HepG2 (cell line): Measurements from ENCODE around the gene UBE2I. TPM values are rescaled to one million over a fixed set of nuclear protein-coding genes. Genes with fewer than 3 reads are reported as not detected.

Experiments used
- HMGXB4 ChIP-seq, 2 experiments: sonication (generic) in 1 of 2; formaldehyde crosslinking in 1 of 2; IDR thresholded peaks; 2 replicates each; pipeline versions ENCODE4 v1.4.0 to v1.6.1; 2018 to 2020; ENCODE audit warnings: missing genetic modification reagents in 2 of 2, borderline replicate concordance in 1 of 2, low read depth in 1 of 2, mild to moderate bottlenecking in 1 of 2, missing biosample characterization in 1 of 2
- HOXA5 ChIP-seq: sonication (generic); formaldehyde crosslinking; IDR thresholded peaks from 2 replicates; pipeline ENCODE4 v1.4.0; 2020; ENCODE audit warnings: missing genetic modification reagents
- ISX ChIP-seq: sonication (generic); formaldehyde crosslinking; conservative IDR thresholded peaks from 2 replicates; pipeline ENCODE4 v1.5.0; 2020; ENCODE audit warnings: missing genetic modification reagents
- KMT2B ChIP-seq: IDR thresholded peaks from 2 replicates; pipeline ENCODE4 v1.6.1; 2016; ENCODE audit warnings: missing genetic modification reagents, missing compliant biosample characterization
- MED8 ChIP-seq: sonication (generic); formaldehyde crosslinking; IDR thresholded peaks from 2 replicates; pipeline ENCODE4 v1.8.1; 2023; ENCODE audit warnings: mild to moderate bottlenecking, missing genetic modification reagents; ENCODE audit not compliant: insufficient replicate concordance
- NCOR1 ChIP-seq: fragments of 200-600 bp; sonication (generic); IDR thresholded peaks from 2 replicates; pipeline ENCODE4 v1.7.0; 2017; ENCODE audit warnings: antibody characterized with exemption, low read length, borderline replicate concordance
- NFATC3 ChIP-seq: sonication (generic); formaldehyde crosslinking; IDR thresholded peaks from 2 replicates; pipeline ENCODE4 v1.5.1; 2020; ENCODE audit warnings: mild to moderate bottlenecking, missing genetic modification reagents
- NR2F2 ChIP-seq: IDR thresholded peaks from 2 replicates; pipeline ENCODE4 v1.6.1; 2012; ENCODE audit warnings: low read depth, inconsistent platforms, borderline replicate concordance
- POLR2AphosphoS2 ChIP-seq: IDR thresholded peaks from 2 replicates; pipeline ENCODE4 v1.6.1; 2011; ENCODE audit warnings: low read depth, low read length, improper control_type of control experiment
- TRIM24 ChIP-seq: sonication (generic); formaldehyde crosslinking; IDR thresholded peaks from 2 replicates; pipeline ENCODE4 v1.8.0; 2022; ENCODE audit warnings: mild to moderate bottlenecking, missing genetic modification reagents
- ZC3H4 ChIP-seq: sonication (generic); formaldehyde crosslinking; IDR thresholded peaks from 2 replicates; pipeline ENCODE4 v1.4.0; 2020; ENCODE audit warnings: missing genetic modification reagents, borderline replicate concordance
- ZFAT ChIP-seq: sonication (generic); formaldehyde crosslinking; conservative IDR thresholded peaks from 2 replicates; pipeline ENCODE4 v1.8.1; 2023; ENCODE audit warnings: missing genetic modification reagents, inconsistent platforms
- ZFP82 ChIP-seq: sonication (generic); formaldehyde crosslinking; IDR thresholded peaks from 2 replicates; pipeline ENCODE4 v1.5.1; 2020; ENCODE audit warnings: mild to moderate bottlenecking, missing genetic modification reagents, borderline replicate concordance
- ZNF326 ChIP-seq: sonication (generic); formaldehyde crosslinking; IDR thresholded peaks from 2 replicates; pipeline ENCODE4 v1.4.0; 2020; ENCODE audit warnings: missing genetic modification reagents, borderline replicate concordance
- ZNF530 ChIP-seq: sonication (generic); formaldehyde crosslinking; IDR thresholded peaks from 2 replicates; pipeline ENCODE4 v1.5.0; 2020; ENCODE audit warnings: low read depth, mild to moderate bottlenecking, missing genetic modification reagents
- ZSCAN9 ChIP-seq: IDR thresholded peaks from 2 replicates; pipeline ENCODE4 v1.6.1; 2016; ENCODE audit warnings: borderline replicate concordance
- polyA plus RNA-seq, 8 experiments: library from polyadenylated mRNA; depleted of rRNA in 3 of 8; stranded (reverse) in 7 of 8; unstranded in 1 of 8; fragments of >200 nt; fragmentation: Illumina TruSeq in 4 of 8; extraction: Trizol in 4 of 8; gene quantifications; 2 replicates each; pipeline versions ENCODE4 v1.2.1 to v1.2.3, GENCODE V29; 2011 to 2016; ENCODE audit warnings: low read depth in 4 of 8, missing spikeins in 1 of 8, mixed read lengths in 1 of 8; ENCODE audit not compliant: insufficient read depth in 1 of 8
- total RNA-seq, 5 experiments: library from RNA; depleted of rRNA; stranded (reverse); fragments of >200 nt; fragmentation: Illumina TruSeq; extraction: Trizol; gene quantifications; 2 replicates each; pipeline ENCODE4 v1.2.3, GENCODE V29; 2016; ENCODE audit warnings: low read depth in 1 of 5
- TF ChIP-seq, protein P1 (sequence below), 2 experiments: sonication (generic) in 1 of 2; formaldehyde crosslinking in 1 of 2; IDR thresholded peaks; 2 replicates each; pipeline versions ENCODE4 v1.5.1 to v1.6.1; 2011 to 2020; ENCODE audit warnings: borderline replicate concordance in 1 of 2, low read depth in 1 of 2, low read length in 1 of 2, mild to moderate bottlenecking in 1 of 2, missing genetic modification reagents in 1 of 2, moderate library complexity in 1 of 2

The UBE2I gene
- total and polyA plus RNA-seq, 2 of the 13 experiments (the other 11 are each of a cell fraction or from before 2014, with no cell fraction given): 75.8 to 98.9 TPM

DNA sequence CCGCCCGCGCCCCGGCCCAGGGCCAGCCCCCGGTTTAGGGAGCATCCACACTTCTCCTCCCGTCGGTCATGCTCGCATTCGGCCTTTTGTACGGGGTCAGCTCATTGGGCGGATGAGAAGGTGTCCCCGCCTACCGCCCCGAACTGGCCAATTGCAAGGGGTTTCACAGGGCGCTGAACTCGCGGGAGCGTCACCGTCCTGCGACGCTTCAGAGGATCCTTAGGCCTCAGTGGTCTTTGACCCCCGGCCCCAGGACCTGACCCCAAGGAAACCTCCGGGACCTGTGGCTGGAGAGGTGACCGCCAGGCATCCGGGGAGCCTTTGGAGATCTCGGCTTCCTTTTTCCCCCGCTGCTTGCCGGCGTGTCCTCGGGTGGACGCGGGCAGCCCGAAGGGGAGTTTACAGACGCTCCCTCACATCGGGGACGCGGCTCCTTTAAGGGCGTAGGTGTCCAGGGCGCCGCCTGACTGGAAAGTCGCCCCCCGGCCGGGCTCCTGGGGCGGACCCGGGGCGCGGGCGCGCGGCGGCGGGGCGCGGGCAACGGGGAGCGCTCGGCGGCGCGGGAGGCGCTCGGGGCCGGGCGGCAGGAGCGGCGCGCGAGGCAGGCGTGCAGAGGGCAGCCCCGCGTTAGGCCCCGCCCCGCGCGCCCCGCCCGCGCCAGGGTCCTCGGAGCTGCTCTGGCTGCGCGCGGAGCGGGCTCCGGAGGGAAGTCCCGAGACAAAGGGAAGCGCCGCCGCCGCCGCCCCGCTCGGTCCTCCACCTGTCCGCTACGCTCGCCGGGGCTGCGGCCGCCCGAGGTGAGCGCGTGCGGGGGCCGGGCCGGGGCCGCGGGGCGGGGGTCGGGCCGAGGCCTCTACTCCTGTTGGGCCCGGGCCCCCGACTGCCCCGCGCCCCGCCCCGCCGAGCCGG lies at the start of gene UBE2I (continued):
- TF ChIP-seq, protein P1, sequence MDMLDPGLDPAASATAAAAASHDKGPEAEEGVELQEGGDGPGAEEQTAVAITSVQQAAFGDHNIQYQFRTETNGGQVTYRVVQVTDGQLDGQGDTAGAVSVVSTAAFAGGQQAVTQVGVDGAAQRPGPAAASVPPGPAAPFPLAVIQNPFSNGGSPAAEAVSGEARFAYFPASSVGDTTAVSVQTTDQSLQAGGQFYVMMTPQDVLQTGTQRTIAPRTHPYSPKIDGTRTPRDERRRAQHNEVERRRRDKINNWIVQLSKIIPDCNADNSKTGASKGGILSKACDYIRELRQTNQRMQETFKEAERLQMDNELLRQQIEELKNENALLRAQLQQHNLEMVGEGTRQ (IDR thresholded peaks at IDR 0.05; ENCODE audit: low read depth, low read length): no peak
- TF ChIP-seq, protein P1 (CRISPR knock-in tag; IDR thresholded peaks at IDR 0.05; ENCODE audit: borderline replicate concordance): no peak
- no peak for TF ChIP-seq TRIM24
- TF ChIP-seq HMGXB4 (CRISPR knock-in tag; IDR thresholded peaks at IDR 0.05; ENCODE audit: borderline replicate concordance in 1 of 2, low read depth in 1 of 2): peak; percentile 67 to 69; a peak in 2 of 4 replicates
- peak; percentile 80; the same call in 1 of the 2 replicates for TF ChIP-seq ZNF530 (CRISPR knock-in tag)
- TF ChIP-seq MED8: no peak
- TF ChIP-seq ZC3H4 (CRISPR knock-in tag): 0 out of 2 replicates have a peak, but pooled peaks have one; percentile 32
- TF ChIP-seq POLR2AphosphoS2: no peak
- TF ChIP-seq NR2F2: peak; percentile 27; the same call in 1 of the 2 replicates
- peak; percentile 66; the same call in 1 of the 2 replicates for TF ChIP-seq ZSCAN9
- TF ChIP-seq NCOR1: peak; percentile 40; the same call in 1 of the 2 replicates
- TF ChIP-seq ZFAT (CRISPR knock-in tag): no peak
- peak; percentile 89 for TF ChIP-seq ISX (CRISPR knock-in tag)
- TF ChIP-seq ZNF326 (CRISPR knock-in tag): no peak
- TF ChIP-seq HOXA5 (CRISPR knock-in tag): peak; percentile 40; the same call in 1 of the 2 replicates
- TF ChIP-seq ZFP82 (CRISPR knock-in tag): peak; percentile 66; the same call in 1 of the 2 replicates
- peak; percentile 80 for TF ChIP-seq KMT2B
- TF ChIP-seq NFATC3 (CRISPR knock-in tag): 0 out of 2 replicates have a peak, but pooled peaks have one; percentile 40
